ENCODE data around the gene LNP1.
"Not testable (repeated sequence)": the region's sequence is repeated elsewhere in the genome, so short reads cannot be mapped to it uniquely, and the experiment has no call there.

Gene LNP1

DNA sequence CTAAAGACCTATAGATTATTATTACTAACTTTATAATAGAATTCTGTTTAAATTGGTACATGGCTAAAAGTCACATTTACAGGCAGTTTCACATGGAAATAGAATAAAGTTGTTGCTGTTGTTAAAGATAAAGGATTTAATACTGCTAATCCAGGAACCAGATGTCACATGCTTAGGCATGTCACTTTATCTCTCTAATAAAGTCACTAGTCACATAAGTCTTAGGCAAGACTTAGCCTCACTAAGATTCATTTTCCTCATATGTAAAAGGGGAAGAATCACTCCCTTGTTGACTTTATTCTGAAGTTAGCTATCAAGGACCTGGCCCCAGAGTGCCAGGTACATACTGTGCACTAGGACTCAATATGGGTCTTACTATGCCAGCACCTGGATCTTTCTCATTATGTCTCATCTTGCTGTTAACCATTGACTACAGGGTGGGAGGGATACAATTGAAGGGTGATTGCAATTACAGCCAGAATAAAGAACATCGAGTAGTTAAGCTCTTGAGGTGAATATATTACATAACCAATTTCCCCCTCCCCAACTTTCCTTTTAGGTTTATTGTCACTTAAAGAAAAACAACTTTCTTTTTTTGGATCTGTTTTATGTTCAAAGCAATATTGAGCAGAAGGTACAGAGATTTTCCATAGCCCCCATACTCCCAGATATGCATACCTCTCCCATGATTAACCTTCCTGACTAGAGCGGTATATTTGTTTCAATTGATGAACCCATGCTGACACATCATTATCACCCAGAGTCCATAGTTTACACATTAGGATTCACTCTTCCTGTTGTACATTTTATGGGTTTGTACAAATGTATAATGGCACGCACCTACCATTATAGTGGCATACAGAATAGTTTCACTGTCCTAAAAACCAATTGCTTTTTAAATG, 36.6 kb downstream of the LNP1 start:
- no peak for DNase-seq

DNA sequence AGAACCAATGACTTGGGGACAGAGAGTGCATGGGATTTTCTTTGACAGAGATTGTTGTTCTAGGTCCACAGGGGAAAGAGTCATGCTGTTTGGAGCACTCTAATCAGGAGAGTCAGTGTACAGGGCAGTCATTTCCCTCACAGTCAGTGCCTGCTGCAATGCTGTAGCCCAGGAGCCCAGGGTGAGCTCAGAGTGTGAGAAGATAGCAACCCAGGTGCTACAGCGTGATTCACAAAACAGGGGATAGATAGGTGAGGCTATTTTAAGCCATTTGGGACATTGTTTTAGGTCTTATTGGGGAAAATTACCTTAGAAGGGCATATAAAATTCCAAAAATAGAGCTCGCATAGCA, 37.3 kb downstream of the LNP1 start:
- no peak for DNase-seq

DNA sequence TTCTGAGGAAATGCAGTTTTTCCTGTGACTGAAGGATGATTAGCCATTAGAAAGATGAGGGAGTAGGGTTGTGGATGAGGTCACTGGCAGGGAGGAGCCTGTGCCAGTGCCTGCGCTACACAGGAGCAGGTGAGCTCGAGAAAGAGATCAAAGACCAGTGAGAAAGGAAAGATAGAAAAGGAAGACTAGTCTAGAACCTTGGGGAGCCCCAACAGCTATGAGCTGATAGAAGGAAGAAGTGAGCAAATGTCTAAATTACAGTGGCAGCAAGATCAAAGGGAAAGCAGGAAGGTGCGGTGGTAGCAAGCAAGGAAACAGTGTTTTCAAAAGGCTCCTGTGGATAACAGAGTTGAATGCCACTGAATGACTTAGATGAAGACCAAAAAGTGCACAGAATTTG, 39.6 kb downstream of the LNP1 start:
- no peak for DNase-seq

DNA sequence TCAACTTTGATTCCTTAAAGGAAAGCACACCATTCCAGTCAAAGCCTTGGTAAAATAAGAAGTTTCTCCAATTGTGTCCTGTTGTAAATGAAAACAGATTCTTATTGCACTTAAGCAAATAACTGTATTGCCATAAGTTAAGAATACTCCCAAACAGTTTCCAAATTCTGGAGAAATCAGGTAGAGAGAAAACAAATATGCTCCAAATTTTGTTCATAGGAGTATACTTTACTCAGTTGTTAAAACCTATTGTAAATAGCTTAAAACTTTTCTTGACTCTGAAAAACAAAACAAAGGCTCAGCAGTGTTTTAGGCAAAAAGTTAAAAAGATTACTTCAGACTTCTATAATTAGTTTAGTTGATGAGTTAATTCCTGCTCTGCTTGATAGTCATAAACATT, 42.4 kb downstream of the LNP1 start:
- DNase-seq: no peak

DNA sequence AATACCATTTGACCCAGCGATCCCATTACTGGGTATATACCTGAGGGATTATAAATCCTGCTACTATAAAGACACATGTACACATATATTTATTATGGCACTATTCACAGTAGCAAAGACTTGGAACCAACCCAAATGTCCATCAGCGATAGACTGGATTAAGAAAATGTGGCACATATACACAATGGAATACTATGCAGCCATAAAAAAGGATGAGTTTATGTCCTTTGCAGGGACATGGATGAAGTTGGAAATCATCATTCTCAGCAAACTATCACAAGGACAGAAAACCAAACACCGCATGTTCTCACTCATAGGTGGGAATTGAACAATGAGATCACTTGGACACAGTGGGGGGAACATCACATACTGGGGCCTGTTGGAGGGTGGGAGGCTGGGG, 45.7 kb downstream of the LNP1 start:
- not testable (repeated sequence) for DNase-seq

DNA sequence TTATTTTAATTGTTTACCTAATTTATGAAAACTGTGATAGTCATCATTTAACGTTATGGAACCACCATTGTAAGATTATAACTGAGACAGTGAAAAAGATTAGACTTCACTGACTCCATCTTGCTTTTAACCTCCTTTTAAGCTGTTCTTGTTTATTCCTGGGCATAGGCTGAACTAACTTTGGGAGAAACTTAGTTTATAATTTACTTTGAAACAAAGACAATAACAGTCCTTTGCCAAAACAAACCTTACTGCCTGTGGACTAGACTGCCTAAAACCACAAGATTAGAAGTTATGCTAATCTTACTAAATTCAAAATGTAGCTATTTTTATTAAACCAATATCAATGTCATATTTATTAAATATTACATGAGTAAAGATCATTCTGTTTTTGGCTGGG, 46.7 kb downstream of the LNP1 start:
- no peak for DNase-seq

DNA sequence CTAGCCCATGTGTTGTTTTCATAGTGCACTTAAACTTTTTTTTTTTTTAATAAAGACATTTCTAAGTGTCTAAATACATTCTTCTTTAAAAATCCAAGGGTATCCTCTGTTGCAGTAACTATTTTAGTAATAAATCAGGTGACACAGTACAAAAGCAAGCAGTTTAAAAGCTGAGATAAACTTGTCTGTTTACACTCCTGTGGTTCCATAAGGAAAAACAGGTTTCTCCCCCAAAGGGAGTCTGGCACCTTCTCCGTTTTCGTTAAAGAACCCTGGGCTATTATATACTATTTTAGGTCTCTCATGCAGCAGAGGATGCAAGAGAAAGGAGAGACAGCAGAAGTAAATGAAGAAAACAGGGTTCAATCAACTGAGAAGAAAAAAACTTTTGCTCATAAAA, 47.9 kb downstream of the LNP1 start:
- no peak for DNase-seq

DNA sequence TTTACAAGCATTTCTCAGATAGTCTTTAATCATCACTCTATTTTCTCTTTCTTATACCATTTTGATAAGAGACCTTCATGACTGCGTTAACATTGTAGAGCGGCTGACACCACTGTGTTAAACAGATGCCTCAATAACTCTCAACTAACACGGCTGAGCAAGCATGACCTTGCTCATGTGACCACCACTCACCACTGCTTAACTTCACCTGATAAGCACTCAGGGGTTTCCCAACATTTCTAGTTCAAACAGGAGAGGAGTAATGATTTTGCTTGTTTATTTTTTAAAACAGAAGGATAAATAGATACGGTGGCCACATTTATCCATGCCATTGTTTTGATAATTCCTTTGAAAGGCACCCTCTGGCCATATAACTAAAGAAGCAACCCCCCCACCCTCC, 53.3 kb downstream of the LNP1 start:
- no peak for DNase-seq

DNA sequence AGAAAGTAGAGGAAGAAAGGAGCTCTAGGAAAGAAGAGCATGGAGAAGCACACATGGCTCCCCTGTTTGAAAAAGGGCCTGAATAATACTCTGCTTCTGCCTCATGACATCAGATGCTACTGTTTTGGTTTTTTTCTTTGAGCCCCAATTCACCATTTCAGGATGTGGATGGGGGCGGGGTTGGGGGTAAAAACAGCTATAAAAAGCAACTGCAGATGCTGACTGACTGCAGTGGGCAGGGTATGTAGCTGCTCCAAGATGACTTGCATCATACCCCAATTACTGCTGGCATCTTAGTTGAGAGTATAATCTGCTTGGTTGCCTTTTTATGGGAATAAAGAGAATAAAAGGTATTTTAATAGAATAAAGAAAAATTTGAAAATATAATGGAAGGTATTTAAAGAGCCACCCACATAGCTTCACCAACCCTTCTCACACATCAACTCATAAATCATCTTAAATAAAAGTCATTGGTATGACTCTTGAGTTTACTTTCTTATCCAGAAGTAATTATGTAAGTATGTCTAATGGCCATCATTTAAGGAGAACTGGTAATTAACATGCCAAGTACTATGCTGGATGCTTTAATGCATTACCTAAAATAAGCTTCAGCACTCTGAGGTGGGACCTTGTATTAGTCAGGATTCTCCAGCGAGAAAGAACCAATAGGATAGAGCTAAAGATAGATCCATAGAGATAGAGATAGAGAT, 54.7 kb downstream of the LNP1 start:
- no peak for DNase-seq

DNA sequence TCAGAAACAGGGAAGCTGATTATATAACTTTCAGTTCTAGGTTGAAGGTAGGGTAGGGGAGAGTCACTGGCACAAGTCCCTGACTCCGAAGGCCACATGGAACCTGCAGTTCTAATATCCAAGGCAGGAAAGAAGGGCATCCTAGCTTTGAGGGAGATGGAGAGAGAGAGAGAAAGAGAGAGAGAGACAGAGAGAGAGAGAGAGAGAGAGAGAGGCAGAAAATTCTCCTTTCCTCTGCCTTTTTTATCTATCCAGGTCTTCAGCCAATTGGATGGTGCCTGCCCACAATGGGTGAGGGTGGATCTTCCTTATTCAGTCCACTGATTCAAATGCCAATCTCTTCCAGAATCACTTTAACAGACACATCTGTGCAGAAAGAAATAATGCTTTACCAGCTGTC, 55.4 kb downstream of the LNP1 start:
- DNase-seq: no peak

DNA sequence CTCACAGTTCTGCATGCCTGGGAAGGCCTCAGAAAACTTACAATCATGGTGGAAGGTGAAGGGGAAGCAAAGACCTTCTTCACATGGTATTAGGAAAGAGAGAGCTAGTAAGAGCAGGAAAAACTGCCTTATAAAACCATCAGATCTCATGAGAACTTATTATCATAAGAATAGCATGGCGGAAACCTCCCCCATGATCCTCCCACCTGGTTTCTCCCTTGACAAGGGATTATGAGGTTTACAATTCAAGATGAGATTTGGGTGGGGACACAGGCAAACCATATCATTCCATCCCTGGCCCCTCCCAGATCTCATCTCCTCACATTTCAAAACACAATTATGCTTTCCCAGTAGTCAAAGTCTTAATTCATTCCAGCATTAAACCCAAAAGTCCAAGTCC, 56.5 kb downstream of the LNP1 start:
- DNase-seq: no peak

DNA sequence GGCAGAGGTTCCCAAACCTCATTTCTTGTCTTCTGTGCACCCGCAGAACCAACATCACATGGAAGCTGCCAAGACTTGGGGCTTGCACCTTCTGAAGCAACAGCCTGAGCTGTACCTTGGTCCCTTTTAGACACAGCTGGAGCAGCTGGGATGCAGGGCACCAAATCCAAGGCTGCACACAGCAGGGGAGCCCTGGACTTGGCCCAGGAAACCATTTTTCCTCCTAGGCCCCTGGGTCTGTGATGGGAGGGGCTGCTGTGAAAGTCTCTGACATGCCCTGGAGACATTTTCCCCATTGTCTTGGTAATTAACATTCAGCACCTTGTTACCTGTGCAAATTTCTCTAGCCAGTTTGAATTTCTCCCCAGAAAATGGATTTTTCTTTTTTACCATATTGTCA, 57.5 kb downstream of the LNP1 start:
- no peak for DNase-seq

DNA sequence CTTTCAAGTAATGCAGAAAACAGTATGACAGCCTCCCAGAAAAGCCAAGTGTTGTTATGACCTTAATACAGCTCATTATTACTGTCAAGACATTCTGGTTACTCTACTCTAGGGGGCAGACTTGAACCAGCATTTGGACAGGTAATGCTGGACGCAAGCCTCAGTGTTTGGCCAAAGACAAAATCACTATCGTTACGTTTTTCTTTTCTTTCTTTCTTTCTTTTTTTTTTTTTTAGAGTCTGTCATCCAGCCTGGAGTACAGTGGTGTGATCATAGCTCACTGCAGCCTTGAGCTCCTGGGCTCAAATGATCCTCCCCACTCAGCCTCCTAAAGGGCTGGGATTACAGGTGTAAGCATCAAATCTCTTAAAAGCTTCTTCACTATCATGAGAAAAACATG, 61.7 kb downstream of the LNP1 start:
- no peak for DNase-seq

DNA sequence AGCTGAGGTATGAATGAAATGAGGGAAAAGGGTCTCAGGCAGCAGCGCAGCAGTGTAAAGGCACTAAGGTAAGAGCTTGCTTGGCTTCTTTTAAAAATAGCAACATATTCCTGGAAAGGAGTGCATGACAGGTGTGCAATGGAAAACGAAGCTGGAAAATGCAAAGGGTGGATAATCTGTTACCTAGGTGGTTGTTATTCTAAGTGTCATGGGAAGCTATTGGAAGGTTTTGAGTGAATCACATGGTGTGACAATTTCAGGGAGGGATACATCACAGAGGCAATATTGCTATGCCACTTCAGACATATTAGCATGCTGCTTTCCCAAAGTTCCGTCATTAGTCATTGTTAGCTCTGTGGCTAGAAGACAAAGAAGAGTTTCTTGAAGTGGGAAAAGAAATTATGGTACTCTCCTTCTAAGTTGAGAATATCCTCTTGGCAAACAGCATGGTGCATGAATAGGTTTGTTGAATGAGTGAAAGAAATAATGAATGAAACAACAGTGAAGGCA, 62.4 kb downstream of the LNP1 start:
- DNase-seq: no peak

DNA sequence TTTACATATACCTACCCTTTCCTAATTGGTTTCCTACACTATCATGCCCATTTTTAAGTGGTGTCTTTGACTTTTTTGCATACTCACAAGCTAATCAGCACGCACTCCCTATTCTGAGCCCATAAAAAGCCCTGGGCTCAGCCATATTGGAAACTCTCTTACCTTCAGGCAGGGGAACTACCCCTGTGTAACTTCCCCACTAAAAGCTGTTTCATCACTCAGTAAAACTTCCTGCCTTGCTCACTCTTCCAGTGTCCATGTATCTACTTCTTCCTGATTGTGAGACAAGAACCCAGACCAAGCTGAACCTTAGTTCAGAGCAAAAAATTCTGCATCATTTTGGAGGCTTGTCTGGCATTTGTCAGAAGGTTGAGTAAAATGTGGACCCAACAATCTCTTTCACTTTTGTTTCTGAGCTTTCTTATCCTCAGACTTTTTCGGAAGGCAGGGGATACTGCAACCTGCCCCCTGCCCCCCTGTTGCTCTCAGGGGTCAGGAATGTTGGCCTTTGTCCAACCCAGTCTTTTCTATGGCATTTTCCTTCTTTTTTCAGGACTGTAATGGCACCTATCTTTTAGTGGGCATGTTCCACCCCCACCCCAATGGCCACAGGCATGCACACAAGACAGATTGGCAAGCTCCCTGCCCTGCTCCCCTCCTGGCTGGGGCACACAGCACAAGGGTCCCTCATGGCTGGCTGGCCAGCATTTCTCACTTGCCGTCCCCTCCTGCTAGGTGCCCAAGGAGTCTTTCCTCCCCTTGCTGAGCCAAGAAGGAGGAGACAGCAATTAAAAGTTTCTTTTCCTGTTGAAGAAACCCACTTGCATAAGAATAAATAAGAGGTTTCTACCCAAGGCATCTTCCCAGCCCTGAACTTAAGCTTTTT, 64.8 kb downstream of the LNP1 start:
- no peak for DNase-seq

DNA sequence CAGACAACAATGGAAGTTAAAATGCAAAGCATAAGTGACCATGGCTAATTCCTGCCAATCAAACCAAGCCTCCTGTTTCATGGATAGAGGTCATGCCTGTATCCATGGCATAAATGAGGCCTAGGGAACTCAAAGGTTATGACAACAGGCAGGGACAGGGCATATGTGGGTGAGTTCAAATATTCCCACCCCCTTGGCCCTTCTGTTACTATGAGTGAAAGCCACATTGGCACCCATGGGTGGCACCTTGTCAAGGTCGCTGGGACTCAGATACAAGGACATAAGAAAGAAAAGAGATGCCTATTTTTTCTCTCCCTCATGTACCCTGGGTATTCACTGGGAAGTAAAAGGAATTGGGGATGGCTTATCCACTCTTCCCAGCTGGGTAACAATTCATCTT, 65.8 kb downstream of the LNP1 start:
- DNase-seq: no peak

DNA sequence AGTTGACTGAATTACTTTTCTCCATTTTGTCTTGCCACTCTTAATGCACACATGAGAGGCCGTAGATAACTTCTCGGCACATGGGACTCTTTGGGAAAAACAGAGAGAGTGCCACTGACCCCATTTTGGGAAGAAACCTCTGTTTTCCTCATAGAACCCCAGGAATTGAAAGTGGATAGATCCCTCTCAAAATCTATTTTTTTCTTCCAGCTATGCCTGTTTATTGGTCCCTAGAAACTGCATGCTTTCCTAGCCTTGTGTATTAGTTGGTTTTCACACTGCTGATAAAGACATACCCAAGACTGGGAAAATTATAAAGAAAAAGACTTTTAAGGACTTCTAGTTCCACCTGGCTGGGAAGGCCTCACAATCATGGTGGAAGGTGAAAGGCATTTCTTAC, 67.3 kb downstream of the LNP1 start:
- DNase-seq: no peak

DNA sequence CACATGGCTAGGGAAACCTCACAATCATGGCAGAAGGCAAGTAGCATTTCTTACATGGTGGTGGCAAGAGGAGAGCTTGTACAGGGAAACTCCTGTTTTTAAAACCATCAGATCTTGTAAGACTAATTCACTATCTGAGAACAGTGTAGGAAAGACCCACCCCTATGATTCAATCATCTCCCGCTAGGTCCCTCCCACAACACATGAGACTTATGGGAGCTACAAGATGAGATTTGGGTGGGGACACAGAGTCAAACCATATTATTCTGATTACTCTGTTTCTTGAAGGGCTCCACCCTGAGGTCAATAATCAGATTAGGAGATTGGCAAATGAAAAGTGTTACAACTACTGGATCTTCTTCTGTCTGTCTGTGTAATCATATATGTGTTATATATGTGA, 69.6 kb downstream of the LNP1 start:
- DNase-seq: no peak

DNA sequence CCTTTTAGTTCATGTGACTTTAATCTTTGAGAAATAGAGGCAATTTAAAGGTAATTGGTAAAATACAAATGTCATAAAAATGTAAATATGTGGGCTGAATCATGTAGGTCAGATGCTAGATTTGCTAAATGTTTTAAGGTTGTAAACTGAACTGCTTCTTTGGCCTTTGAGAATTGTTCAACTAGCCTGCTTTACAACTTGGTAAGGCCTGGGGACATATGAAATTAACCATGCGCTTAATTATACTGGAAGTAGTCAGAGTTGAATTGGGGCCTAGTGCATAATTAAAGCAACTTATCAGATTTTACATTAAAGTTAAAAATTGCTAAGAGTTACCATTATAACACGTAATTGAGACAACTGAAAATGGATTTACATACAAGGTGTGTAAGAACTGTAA, 70.1 kb downstream of the LNP1 start:
- no peak for DNase-seq

DNA sequence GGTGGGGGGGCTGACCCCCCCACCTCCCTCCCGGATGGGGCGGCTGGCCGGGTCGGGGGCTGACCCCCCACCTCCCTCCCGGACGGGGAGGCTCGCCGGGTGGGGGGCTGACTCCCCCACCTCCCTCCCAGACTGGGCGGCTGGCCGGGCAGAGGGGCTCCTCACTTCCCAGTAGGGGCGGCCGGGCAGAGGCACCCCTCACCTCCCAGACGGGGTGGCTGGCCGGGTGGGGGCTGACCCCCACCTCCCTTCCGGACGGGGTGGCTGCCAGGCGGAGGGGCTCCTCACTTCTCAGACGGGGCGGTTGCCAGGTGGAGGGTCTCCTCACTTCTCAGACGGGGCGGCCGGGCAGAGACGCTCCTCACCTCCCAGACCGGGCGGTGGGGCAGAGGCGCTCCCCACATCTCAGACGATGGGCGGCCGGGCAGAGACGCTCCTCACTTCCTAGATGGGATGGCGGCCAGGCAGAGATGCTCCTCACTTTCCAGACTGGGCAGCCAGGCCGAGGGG, 76.6 kb downstream of the LNP1 start:
- not testable (repeated sequence) for DNase-seq

DNA sequence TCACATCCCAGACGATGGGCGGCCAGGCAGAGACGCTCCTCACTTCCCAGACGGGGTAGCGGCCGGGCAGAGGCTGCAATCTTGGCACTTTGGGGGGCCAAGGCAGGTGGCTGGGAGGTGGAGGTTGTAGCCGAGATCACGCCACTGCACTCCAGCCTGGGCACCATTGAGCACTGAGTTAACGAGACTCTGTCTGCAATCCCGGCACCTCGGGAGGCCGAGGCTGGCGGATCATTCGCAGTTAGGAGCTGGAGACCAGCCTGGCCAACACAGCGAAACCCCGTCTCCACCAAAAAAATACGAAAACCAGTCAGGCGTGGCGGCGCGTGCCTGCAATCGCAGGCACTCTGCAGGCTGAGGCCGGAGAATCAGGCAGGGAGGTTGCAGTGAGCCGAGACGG, 77.2 kb downstream of the LNP1 start:
- not testable (repeated sequence) for DNase-seq

DNA sequence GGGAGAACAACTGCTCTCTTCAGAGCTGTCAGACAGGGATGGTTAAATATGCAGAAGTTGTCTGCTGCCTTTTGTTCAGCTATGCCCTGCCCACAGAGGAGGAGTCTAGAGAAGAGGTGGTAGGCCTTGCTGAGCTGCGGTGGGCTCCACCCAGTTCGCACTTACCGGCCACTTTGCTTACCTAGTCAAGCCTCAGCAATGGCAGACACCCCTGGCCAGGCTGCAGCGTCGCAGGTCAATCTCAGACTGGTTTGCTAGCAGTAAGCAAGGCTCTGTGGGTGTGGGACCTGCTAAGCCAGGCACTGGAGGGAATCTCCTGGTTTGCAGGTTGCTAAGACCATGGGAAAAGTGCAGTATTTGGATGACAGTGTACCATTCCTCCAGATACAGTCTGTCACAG, 78.7 kb downstream of the LNP1 start:
- no peak for DNase-seq

DNA sequence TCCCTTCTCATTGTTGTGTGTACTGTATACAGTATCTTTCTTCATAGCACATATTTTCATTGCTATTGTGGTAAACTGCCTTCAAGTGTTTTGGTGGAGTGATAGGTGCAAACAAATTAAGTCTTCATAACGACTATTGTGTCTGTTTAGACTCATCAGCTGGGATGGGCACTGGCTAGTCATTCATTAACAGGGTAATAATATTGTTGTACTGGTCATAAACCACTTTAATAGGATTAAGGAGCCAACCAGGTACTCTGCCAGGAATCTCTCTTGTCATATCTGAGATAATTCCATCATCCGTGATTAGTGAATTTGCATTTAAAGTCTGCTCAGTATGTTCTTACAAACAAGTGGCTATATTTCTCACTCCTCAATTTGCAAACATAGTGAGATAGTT, 80.8 kb downstream of the LNP1 start:
- no peak for DNase-seq

Data from stimulated activated CD4-positive, alpha-beta T cell treated with anti-CD3 and anti-CD28 coated beads, Interleukin-2, amount 100 ng/mL, for 48 hours (primary cell).